GM19043 (cell line): ENCODE measurements around the gene CTU2.
A peak's percentile ranks its signal among the peaks of the same experiment; 100 is the strongest.

Experiments used
- ATAC-seq: cut with Tn5 transposase; IDR thresholded peaks from one replicate; pipeline ENCODE4 v1.9.1; 2021; ENCODE audit warnings: low read depth; ENCODE audit not compliant: unreplicated experiment

Gene CTU2

GRCh38 chr16:88681084-88681680 is 25.1 kb upstream of the CTU2 start:
- ATAC-seq: no peak

DNA sequence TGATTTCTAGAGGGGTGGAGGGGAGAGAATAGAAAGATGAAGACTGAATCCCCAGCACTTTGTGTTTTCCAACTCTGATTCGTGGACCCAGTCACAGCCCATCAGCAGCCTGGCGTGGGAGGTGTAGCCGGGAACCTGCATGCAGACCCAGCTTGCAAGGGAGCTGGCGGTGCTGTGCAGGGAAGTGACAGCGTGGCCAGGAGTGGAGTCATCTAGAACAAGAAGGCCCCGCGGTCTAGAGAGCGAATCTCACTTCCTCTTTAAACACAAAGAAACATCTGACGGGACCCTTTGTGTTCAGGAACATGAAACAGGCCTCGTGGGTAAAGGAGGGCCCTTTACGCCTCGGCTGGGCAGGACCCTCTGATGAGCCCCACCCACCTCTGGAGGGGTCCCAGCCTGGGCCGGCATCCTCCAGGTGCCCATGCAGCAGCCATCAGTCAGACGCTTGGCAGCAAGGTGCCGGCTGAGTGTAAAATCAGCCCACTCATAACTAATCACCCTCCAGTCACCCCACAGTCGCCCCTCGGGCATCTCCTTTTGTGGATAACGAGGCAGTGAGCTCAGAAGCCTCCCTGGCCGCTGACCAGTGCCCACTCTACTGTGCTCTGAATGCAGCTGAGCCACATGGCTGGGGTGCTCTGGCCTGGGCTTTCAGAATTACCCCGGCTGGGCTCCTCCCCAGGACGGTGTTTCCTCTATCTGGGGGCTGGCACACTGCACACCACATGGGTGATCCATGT is 24.4 kb upstream of the CTU2 start:
- peak; percentile 70 for ATAC-seq

DNA sequence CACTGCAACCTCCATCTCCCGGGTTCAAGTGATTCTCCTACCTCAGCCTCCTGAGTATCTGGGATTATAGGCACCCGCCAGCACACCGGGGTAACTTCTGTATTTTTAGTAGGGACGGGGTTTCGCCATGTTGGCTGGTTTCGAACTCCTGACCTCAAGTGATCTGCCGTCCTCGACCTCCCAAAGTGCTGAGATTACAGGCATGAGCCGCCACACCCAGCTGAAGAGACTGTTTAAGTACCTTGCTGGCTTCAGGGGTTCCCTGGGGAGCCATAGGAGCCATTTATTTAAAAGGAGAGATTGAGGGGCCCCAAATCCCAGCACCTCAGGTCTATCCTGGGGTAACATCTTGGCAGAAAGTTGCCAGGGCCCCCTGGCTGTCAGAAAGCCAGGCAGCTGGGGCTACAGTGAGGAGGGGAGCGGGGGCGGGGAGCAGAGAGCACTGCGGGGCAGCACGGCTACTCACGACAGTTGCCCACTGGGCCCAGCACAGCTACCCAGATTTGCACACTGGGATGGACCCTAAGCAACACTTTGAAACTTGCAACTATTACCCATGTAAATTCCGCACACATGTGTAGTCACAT is 21.6 kb upstream of the CTU2 start:
- ATAC-seq: no peak

- no peak for ATAC-seq
Measured at GRCh38 chr16:88685156-88686061, 20.9 kb upstream of the CTU2 start.

- no peak for ATAC-seq
Measured at GRCh38 chr16:88686062-88686438, 20.3 kb upstream of the CTU2 start.

DNA sequence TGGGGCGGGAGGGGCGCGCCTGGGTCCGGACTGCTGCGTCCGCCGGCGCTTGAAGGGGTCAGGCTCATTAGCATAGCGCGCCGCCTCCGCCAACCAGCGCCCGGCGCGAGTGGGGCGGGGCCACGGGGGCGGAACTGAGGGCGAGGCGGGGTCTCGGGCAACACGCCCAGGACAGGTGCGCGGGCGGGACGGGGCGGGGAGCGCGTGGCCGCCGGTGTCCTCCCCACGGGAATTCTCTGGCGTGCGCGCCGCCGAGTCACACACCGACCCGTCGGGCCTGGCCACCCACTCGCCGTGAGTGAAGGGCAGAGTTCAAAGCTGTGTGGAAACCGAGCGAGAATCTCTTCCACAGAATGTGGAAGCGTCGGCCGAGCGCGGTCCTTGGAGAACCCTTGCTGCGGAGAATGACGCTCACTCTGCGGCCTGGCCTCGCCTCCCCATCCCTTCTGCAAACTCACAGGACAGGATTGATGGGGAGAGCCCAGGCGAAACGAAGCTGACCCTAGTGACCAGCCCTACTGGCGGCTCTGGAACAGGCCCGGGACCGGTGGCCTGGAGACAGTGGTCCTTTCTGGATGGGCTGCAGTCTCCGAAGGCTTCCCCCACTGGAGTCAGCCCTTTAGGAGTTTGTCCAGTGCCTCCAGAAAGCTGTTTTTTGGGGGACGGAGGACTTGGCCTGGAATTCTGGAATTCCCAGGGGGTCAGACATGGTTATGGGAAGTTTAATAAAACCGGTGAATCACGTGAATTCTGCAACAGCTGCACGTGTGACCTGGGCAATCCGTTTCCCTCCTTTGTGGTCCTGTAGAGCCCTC is 19.7 kb upstream of the CTU2 start, which contains the start of gene SNAI3:
Gene SNAI3 (minus strand): TSS at position 69 of the 815 bp plus-strand sequence. CDS start 101 bp downstream, outside the sequence.
- ATAC-seq: peak; percentile 52

GRCh38 chr16:88687254-88687576 is 19.1 kb upstream of the CTU2 start:
- ATAC-seq: no peak

DNA sequence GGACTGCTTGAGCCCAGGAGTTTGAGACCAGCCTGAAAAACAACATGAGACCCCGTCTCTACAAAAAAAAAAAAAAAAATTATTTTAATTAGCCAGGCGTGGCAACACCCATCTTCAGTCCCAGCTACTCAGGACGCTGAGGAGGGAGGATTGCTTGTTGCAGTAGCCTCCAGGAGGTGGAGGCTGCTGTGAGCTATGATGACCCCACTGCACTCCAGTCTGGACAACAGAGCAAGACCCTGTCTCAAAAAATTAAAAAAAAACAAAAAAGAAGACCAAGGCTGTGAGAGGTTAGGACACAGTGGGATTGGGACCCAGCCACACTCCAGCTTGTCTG is 18.7 kb upstream of the CTU2 start:
- ATAC-seq: no peak

GRCh38 chr16:88688013-88688778 is 18.1 kb upstream of the CTU2 start:
- no peak for ATAC-seq

DNA sequence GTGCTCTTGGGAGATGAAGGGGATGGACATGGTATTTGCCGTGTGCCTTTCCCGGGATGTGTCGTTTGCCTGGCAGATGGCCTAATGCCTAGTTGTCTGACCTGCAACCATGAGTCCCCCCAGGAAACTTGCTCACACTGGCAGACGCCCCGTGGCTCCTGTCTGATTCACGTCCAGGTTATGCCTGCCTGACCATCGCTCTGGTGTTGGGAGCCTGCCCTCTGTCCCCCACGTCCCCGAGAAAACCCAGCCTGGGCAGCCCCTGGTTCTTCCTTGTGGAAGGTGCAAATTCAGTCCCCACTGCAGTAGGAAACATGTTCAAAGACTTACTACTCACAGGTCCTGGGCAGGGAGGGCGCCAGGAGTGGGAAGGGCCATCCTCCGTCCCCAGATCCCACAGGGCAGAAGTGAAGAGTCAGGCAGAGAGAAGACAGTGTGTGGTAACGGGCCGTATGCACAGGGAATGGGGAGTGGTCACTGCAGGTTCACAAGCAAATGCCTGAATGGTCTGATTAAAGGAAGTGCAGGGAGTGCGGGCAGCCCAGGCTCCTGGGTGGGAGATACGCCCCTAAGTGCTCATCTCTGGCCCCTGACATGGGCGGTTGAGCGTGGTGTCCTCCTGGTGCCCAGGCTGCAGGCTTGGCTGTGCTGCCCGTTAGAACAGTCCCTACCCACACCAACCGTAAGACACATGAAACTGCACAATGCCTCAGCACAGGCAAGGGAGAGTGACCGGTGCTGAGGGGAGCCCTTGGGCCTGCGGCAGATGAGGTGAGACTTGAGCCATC is 15.8 kb upstream of the CTU2 start:
- ATAC-seq: no peak

DNA sequence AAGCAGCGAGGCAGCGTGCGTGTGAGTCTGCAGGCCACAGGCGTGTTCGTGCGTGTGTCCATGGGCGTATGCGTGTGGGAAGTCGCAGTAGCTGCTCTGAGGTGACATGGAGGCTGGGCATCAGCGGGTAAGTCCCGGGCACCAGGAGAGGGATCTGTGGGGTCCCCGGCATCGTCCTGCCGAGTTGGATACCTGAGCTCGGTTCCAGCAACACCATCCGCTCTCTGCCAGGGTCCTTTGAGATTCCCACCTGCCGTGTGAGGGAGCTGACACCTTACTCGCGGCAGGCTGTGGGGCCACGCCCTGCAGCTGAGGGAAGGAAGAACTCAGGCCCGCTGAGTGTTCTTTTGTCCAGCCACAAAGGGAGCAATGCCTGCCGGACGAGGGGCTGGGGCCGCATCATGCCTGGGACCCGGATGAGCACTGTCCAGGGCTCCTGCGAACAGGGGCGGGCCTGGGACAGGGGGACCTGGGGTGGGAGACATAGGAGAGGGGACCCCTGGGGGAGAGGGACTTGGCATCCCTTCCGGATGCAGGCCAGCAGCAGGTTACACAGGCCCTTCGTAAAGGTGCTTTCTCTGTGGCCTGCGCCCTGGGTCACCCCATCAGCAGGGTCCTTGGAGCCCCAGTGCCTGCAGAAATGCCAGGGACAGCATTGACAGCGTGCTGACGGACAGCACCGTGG is 15.0 kb upstream of the CTU2 start:
- ATAC-seq: no peak

- no peak for ATAC-seq
Measured at GRCh38 chr16:88691924-88692560, 14.3 kb upstream of the CTU2 start.

DNA sequence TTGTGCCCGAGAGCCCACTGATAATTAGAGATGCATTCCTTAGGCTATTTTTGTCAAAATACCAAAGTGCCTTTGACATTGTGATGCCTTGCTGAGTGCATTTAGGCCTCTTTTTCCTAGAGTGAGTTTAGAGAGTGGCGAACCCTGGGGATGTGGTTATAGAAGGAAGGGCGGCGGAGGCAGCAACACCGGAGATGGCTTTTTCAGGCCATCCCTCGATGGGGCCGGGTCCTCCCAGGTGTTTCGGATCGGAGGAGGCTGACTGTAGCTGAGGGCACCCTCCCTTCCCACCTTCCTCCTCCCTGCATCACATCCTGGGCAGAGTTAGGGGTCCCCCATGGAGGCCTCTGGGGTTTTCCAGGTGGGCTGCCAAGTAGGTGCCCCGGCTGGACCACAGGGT is 13.4 kb upstream of the CTU2 start:
- no peak for ATAC-seq

DNA sequence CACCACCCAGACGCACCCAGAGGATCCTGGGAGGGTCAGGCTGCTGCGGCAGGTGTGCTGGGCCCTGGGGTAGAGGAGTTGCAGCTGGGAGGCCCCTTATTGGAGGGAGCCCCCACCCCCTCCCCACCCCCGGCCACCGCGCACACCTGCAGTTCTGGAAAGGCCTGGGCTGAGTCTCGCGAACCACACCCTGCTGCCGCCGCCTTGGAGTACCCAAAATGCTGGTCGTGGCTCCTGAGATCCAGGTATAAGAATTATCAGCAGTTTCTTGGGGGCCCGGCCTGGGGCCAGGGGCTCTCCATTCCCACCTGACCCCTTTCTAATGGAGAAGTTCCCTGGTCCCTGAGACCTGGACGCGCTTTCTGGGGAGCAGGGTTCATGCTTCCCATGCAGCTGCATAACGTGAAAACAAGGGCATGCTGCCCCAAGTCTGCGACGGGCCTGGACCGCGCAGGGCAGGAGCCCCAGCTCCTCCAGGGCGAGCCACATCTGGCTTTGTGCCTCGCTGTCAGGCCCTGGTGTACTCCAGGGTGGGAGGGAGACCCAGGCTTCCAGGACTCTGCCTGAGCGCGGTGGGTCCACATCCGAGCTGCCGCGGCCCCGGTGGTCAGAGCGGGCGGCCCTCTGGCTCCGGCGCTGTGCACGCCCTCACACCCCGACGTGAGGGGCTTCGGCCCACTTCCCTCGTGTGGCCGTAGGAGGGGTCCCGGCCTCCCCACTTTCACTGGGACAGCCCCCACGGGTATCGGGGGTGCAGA is 12.7 kb upstream of the CTU2 start:
- ATAC-seq: no peak

- ATAC-seq: no peak
Measured at GRCh38 chr16:88694221-88695087, 11.8 kb upstream of the CTU2 start.

GRCh38 chr16:88695218-88695617 is 11.1 kb upstream of the CTU2 start:
- no peak for ATAC-seq
